ENCODE measurements around the gene AP4B1.
"Not testable (repeated sequence)": the region's sequence is repeated elsewhere in the genome, so short reads cannot be mapped to it uniquely, and the experiment has no call there.

Gene AP4B1

DNA sequence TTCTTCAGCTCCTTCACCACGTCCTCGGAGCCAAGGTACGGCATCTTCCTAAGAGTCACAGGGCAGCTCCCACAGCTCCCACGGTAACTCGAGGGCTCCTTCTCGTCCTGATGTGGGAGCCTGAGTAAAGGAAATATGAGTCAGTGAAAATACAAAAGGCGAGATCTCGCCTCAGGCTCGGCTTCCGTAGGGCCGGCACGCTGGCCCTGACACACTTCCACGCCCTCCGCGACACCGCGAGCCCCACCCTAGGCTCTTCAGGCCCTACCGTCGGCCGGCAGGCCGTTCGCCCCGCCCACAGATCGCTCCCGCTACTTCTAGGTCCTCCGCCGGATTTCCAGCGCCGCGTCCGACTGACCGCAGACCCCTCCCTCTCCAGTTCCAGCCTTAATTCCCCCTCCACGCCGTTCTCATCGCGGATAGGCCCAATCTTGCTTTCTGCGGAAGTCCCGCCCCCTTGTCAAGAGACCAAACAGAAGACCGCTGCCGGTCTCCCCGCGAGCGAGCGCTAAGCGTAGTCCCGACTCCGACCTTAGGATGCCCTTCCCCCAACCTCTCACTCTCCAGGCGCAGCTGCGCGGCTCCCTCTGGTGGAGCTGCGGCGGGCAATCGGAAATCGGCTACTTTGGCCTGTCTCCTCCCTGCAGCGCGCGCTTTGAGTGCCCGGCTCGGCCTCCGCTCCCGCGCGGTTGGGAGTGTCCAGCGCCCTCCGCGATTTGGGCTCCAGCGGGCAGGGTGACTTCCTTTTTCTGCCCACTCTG is at the start of gene AP4B1, which contains the start of gene DCLRE1B:
AP4B1 (minus strand) TSS at position 126 of the 761 bp plus-strand sequence; CDS start at position 44, 82 bp downstream.
DCLRE1B (plus strand) TSS at position 653 of the 761 bp plus-strand sequence. CDS start 261 bp downstream, outside the sequence.
- DNase-seq, result peak; percentile 99 to 100

- no peak for DNase-seq
Measured at GRCh38 chr1:113951719-113952118, 47.1 kb upstream of the AP4B1 start.

DNA sequence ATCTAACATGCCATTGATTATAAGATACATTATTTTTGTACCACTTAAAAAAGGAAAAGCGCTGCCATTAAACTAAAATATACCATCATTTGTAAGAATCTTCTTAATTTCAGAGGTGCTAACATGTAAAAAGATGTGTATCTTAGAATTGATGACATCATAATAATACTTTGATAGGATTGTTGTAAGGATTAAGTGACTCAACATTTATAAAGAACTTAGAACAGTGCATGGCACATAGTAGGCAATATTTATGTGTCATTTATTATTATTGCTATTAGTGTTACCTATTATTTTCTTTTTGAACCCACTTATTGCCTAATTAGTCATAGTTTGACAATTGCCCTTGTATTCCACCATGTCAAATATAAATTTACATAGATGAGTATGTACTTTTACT is 46.3 kb upstream of the AP4B1 start:
- DNase-seq, result no peak

DNA sequence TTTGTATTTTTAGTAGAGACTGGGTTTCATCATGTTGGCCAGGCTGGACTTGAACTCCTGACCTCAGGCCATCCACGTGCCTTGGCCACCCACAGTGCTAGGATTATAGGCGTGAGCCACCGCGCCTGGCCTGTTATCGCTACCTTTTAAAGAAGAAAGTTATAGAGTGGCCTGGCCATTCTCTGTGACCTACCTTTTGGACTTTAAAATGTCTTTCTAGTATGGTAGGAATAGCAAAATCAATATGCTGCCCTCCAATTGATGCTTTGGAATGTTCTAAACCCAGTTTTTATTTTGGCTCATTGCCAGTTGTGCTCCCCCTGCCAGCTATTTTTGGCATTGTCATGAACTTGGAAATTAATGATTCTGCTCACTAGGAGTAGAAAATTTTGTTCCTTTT is 44.4 kb upstream of the AP4B1 start:
- DNase-seq, result peak; percentile 5 to 10

GRCh38 chr1:113948151-113948550 is 43.6 kb upstream of the AP4B1 start:
- not testable (repeated sequence) for DNase-seq

- no peak for DNase-seq
Measured at GRCh38 chr1:113947388-113948107, 42.9 kb upstream of the AP4B1 start.

DNA sequence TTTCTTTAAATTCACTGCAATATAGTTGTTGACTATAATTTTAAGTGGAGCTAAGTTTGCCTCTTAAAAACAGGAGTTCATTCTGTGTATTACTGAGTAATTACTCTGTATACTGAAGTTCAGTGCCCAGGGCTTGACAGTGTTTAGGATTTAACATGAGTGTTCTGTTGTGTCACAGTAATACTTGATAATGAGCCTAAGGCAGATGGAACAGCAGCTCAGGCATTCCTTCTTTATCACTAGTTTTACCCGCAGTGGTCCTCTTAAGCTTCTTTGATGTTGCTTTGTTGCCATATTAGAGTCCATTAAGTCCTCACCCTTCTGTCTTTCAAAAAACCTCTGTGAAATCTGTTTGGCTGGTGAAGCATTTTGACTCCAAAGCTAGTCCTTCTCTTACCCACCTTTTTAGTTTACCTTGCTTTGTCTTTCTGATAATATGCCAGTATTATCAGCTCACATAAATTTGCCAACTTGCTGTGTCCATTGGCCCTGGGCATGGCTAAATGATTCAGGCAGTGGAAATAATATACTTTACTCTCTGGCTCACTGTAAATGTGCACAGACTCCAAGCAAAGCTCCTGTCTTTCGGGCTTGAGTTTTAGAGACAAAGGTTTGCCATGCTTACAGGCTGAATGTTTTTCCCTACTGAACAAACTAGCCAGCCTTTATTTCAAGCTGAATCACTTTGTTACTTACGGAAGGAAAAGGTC is 42.2 kb upstream of the AP4B1 start:
- no peak for DNase-seq

DNA sequence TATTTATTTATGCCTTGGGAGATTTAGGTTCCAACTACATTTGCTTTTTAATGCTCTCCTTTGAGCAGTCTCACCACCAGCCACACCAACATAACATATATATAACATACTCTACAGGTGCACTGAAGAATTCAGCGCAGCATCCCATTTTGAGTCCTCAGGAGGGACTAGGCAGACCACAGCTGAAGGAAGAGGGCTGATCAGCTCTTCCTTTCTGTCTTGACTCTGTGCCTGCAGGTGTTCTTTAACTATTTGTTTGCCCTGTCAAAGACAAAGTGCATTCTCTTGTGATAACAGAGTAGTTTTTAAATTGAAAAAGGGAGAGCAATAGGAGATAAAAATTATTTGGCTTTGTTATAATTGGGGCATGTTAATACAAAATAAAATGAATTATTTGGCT is 41.5 kb upstream of the AP4B1 start:
- no peak for DNase-seq

DNA sequence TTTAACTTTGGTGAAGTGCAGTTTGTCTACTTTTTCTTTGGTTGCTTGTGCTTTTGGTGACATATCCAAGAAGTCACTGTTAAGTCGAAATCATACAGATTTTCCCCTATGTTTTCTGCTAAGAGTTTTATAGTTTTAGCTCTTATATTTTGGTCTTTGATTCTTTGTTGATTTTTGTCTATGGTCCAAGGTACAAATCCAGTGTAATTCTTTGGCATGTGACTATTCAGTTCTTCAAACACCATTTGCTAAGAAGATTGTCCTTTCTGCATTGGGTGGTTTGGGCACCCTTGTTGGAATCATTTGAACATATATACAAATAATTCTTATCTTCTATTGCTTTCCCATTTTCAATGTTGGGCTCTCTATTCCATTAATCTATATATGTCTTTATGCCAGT is 40.7 kb upstream of the AP4B1 start:
- DNase-seq, result no peak

- DNase-seq, result peak; percentile 92 to 93
Measured at GRCh38 chr1:113943028-113943811, 38.6 kb upstream of the AP4B1 start.

DNA sequence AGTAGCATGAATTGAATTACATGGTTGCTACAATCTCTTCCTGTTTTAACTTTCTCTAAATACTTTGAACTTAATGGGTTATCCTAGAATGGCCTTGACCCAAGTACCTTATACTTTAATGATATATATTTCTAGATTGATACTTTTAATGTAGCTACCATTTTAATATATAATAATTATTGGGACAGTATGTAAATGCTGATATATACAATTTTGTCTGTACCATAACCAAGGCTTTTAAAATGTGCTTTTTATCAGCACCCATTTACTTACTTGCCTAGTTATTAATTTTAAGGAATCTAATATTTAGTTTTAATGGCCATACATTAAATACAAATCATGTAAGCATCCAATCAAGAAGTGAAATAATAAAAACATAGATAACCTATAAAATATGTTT is 37.9 kb upstream of the AP4B1 start:
- no peak for DNase-seq

DNA sequence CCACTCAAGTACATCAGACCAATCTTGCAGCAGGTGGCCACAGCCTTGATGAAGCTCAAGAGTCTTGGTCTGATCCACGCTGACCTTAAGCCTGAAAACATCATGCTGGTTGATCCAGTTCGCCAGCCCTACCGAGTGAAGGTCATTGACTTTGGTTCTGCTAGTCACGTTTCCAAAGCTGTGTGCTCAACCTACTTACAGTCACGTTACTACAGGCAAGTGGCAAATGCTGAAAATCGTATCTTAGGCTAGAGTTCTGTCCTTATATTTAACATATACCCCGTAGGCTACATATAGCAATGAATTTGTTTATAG is 36.6 kb upstream of the AP4B1 start:
- DNase-seq, result no peak

DNA sequence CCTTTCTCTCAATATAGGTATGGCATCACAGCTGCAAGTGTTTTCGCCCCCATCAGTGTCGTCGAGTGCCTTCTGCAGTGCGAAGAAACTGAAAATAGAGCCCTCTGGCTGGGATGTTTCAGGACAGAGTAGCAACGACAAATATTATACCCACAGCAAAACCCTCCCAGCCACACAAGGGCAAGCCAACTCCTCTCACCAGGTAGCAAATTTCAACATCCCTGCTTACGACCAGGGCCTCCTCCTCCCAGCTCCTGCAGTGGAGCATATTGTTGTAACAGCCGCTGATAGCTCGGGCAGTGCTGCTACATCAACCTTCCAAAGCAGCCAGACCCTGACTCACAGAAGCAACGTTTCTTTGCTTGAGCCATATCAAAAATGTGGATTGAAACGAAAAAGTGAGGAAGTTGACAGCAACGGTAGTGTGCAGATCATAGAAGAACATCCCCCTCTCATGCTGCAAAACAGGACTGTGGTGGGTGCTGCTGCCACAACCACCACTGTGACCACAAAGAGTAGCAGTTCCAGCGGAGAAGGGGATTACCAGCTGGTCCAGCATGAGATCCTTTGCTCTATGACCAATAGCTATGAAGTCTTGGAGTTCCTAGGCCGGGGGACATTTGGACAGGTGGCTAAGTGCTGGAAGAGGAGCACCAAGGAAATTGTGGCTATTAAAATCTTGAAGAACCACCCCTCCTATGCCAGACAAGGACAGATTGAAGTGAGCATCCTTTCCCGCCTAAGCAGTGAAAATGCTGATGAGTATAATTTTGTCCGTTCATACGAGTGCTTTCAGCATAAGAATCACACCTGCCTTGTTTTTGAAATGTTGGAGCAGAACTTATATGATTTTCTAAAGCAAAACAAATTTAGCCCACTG is 36.0 kb upstream of the AP4B1 start:
- no peak for DNase-seq

- DNase-seq, result no peak
Measured at GRCh38 chr1:113938192-113938591, 33.6 kb upstream of the AP4B1 start.

DNA sequence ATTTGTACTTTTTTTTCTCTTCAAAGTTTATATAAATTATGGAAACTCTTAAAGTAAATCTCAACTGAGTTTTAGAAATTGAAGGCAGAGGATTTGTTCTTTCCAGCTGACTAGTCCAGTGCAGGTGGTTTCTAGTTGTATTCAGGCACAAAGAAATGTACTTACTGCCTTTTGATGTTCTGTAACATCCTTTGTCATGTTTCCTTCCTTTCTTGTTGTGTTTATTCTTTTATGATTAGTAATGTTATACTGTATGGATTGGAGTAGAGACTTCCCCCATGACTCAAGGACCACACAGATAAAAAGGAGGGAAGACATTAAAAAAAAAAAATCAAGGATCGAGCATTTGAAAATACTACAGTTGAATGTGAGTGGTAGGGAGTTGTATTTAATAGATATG is 32.5 kb upstream of the AP4B1 start:
- no peak for DNase-seq

DNA sequence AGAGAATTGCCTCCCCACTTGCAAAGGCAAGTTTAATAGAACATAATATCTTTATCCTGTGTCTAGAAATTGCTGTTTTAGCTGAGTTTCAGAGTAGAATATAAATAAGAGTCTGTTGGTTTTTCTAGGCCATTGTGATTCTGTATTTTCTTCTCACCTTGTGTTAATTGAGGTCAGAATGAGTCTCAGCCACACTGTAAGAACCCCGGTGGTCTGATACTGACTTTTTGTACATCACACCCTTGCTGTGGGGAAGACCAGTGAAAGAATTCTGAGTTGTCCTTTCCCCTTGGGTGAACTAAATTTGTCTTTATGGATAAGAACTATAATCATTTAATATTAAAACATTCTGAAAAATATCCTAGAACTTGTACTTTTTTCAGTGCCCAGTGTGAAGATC is 31.4 kb upstream of the AP4B1 start:
- no peak for DNase-seq

DNA sequence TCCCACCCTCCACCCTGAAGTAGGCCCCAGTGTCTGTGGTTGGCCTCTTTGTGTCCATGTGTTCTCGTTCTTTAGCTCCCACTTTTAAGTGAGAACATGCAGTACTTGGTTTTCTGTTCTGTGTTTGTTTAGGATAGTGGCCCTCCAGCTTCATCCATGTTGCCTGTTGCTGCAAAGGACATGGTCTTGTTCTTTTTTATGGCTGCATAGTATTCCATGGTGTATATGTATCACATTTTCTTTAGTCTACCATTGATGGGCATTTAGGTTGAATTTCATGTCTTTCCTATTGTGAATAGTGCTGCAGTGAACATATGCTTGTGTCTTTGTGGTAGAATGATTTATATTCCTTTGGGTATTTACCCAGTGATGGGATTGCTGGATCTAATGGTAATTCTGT is 30.6 kb upstream of the AP4B1 start:
- DNase-seq, result no peak

DNA sequence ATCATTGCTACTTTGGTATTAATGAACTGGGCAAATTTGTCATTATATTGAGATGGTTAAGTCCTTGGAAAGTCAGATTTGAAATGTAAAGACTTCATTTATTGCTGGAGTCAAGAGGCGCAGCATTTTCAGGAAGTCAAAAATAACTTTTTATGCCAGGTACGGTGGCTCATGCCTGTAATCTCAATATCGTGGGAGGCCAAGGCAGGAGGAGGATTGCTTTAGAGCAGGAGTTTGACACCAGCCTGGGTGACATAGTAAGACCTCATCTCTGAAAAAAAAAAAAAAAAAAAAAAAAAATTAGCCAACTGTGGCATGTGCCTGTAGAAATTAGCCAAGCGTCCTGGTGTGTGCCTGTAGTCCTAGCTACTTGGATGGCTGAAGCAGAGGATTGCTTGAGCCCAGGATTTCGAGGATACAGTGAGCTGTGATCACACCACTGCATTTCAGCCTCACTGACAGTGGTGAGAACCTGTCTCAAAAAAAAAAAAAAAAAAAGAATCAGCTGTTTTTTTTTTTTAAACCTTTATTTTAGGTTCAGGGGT is 30.0 kb upstream of the AP4B1 start:
- DNase-seq, result no peak

GRCh38 chr1:113934006-113934405 is 29.4 kb upstream of the AP4B1 start:
- no peak for DNase-seq

- peak; percentile 17 to 37 for DNase-seq
Measured at GRCh38 chr1:113931451-113931851, 26.9 kb upstream of the AP4B1 start.

DNA sequence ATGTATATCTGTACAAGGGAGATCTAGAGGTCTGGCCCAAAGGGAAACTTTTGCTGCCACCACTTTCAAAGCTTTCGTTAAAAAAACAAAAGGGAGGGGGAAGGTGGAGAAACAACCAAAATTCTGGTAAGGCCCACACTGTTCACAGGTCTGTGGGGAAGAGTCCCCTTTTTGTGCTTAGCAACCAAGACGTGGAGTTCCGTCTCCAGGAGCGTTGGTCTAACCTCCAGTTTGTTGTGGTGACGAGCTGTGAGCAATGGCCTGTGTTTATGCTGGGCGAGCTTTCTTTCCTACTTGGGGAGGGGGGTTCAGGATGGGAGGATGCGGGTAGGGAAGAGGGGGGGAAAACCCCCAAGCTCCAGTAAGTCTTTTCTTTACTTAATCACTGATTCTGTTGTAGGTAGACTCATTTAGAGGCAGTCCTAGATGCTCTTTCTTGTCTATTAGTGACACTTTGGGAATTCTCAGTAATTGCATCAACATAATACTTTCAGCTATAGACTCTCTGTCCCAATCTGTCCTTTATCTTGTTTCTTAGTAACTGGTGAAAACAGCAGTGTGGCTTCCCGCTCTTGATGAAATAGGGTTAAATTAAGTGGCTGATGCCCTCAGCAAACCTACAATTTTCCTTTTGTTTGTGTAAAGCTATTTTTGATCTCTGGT is 26.0 kb upstream of the AP4B1 start:
- DNase-seq, result peak; percentile 71 to 74
